H1 (cell line): ENCODE results near the gene ADGRF1. TPM values are rescaled to one million over a fixed set of nuclear protein-coding genes. Genes with fewer than 3 reads are reported as not detected.

Experiments used
- CTCF ChIA-PET: fragments of 300-600 bp; sonication (Branson Sonifier 250); formaldehyde crosslinking; loops from one replicate; lab custom pipeline; 2021; ENCODE audit not compliant: partially characterized antibody; lab: Charles Lee
- POLR2A ChIA-PET: fragments of 300-600 bp; sonication (Branson Sonifier 250); formaldehyde crosslinking; loops from one replicate; lab custom pipeline; 2021; ENCODE audit warnings: inconsistent platforms; ENCODE audit not compliant: partially characterized antibody; lab: Charles Lee
- DNase-seq, 2 experiments: peaks; one replicate each; pipeline versions ENCODE4 v3.0.0 to v3.0.0-alpha.2; 2010 to 2022; ENCODE audit warnings: low spot score in 2 of 2, low read depth in 1 of 2, mixed read lengths in 1 of 2
- FAIRE-seq: peaks from 2 replicates; lab custom pipeline; 2011; peaks lifted over from hg19 to GRCh38; lab: Jason Lieb, UNC
- H2AFZ ChIP-seq: 2 replicates; pipeline ENCODE4 v1.8.1; 2012; ENCODE audit warnings: low read length, inconsistent platforms
- H2AK5ac ChIP-seq: 2 replicates; pipeline ENCODE4 v1.6.1; 2013; ENCODE audit warnings: low read depth, low read length
- H2BK120ac ChIP-seq: replicated peaks from 2 replicates; pipeline ENCODE3; 2013; ENCODE audit warnings: low read depth, low read length, inconsistent platforms
- H2BK12ac ChIP-seq: 2 replicates; pipeline ENCODE4 v1.6.1; 2013; ENCODE audit warnings: low read depth, low read length
- H2BK15ac ChIP-seq: 2 replicates; pipeline ENCODE4 v1.6.1; 2013; ENCODE audit warnings: low read length
- H2BK20ac ChIP-seq: 2 replicates; pipeline ENCODE4 v1.6.1; 2013; ENCODE audit warnings: low read length
- H2BK5ac ChIP-seq: 2 replicates; pipeline ENCODE4 v1.6.1; 2013; ENCODE audit warnings: low read depth, low read length
- H3K14ac ChIP-seq: 2 replicates; pipeline ENCODE4 v1.6.1; 2013; ENCODE audit warnings: inconsistent platforms; ENCODE audit not compliant: insufficient read length
- H3K18ac ChIP-seq: 2 replicates; pipeline ENCODE4 v1.6.1; 2013; ENCODE audit warnings: low read length; ENCODE audit errors: extremely low read depth
- H3K23ac ChIP-seq: 2 replicates; pipeline ENCODE4 v1.6.1; 2013; ENCODE audit warnings: inconsistent platforms; ENCODE audit not compliant: insufficient read length
- H3K23me2 ChIP-seq: 2 replicates; pipeline ENCODE4 v1.6.1; 2013; ENCODE audit warnings: low read depth, low read length
- H3K27ac ChIP-seq: 2 replicates; pipeline ENCODE4 v1.6.1; 2011; ENCODE audit warnings: low read depth, low read length, inconsistent platforms
- H3K27me3 ChIP-seq, 4 experiments: replicated peaks in 1 of 4; 1 replicate in 1 of 4; 2 replicates in 3 of 4; pipeline versions ENCODE4 v1.6.1 to v1.8.1; 2011 to 2013; ENCODE audit warnings: low read length in 3 of 4, mild to moderate bottlenecking in 3 of 4, inconsistent platforms in 2 of 4, mixed read lengths in 2 of 4, moderate library complexity in 1 of 4; ENCODE audit not compliant: control insufficient read depth in 3 of 4, insufficient read depth in 3 of 4; ENCODE audit errors: extremely low read depth in 1 of 4
- H3K36me3 ChIP-seq, 4 experiments: 2 replicates each; pipeline versions ENCODE4 v1.6.1 to v1.8.1; 2011 to 2013; ENCODE audit warnings: mild to moderate bottlenecking in 4 of 4, low read length in 3 of 4, moderate library complexity in 2 of 4, control low read depth in 1 of 4, inconsistent platforms in 1 of 4; ENCODE audit not compliant: insufficient read depth in 4 of 4, control insufficient read depth in 2 of 4
- H3K4ac ChIP-seq: replicated peaks from 2 replicates; pipeline ENCODE3; 2013; ENCODE audit warnings: low read length, low read depth, mixed read lengths, inconsistent platforms; ENCODE audit not compliant: insufficient read length
- H3K4me1 ChIP-seq, 4 experiments: replicated peaks in 1 of 4; 1 replicate in 1 of 4; 2 replicates in 3 of 4; pipeline versions ENCODE4 v1.6.1 to v1.8.1; 2011 to 2013; ENCODE audit warnings: low read length in 3 of 4, inconsistent platforms in 2 of 4, mixed read lengths in 1 of 4; ENCODE audit not compliant: insufficient read depth in 4 of 4, control insufficient read depth in 3 of 4
- H3K4me2 ChIP-seq, 2 experiments: 2 replicates each; pipeline versions ENCODE4 v1.6.1 to v1.8.1; 2011 to 2013; ENCODE audit warnings: low read depth in 2 of 2, low read length in 2 of 2, control low read depth in 1 of 2, inconsistent platforms in 1 of 2, mild to moderate bottlenecking in 1 of 2; ENCODE audit not compliant: insufficient read depth in 1 of 2
- H3K4me3 ChIP-seq, 4 experiments: fragments of 200-600, 300-600 bp in 1 of 4; sonication (generic), shearing (Covaris generic), sonication (Bioruptor Twin) in 1 of 4; 2 replicates each; pipeline versions ENCODE4 v1.5.1 to v1.8.1; 2011 to 2016; ENCODE audit warnings: low read length in 4 of 4, low read depth in 3 of 4, control low read depth in 2 of 4, inconsistent platforms in 2 of 4, mild to moderate bottlenecking in 2 of 4, mixed read lengths in 1 of 4, moderate library complexity in 1 of 4; ENCODE audit not compliant: insufficient read depth in 2 of 4; ENCODE audit errors: extremely low read depth in 1 of 4
- H3K56ac ChIP-seq: replicated peaks from 2 replicates; pipeline ENCODE3; 2013; ENCODE audit warnings: low read depth, mild to moderate bottlenecking, mixed read lengths, low read length, inconsistent platforms; ENCODE audit not compliant: insufficient read length
- H3K79me1 ChIP-seq: 2 replicates; pipeline ENCODE4 v1.6.1; 2013; ENCODE audit warnings: low read depth, low read length, control low read depth
- H3K79me2 ChIP-seq, 2 experiments: 2 replicates each; pipeline versions ENCODE4 v1.6.1 to v1.8.1; 2012 to 2013; ENCODE audit warnings: low read length in 2 of 2, mild to moderate bottlenecking in 2 of 2, inconsistent platforms in 1 of 2; ENCODE audit not compliant: insufficient read depth in 2 of 2, control insufficient read depth in 1 of 2
- H3K9ac ChIP-seq, 4 experiments: replicated peaks in 1 of 4; 1 replicate in 1 of 4; 2 replicates in 3 of 4; pipeline versions ENCODE4 v1.6.1 to v1.8.1; 2011 to 2013; ENCODE audit warnings: low read depth in 3 of 4, low read length in 3 of 4, control low read depth in 2 of 4, mild to moderate bottlenecking in 2 of 4, moderate library complexity in 2 of 4, inconsistent platforms in 1 of 4; ENCODE audit errors: extremely low read depth in 1 of 4
- H3K9me3 ChIP-seq, 2 experiments: 2 replicates each; pipeline versions ENCODE4 v1.6.1 to v1.8.1; 2012 to 2013; ENCODE audit warnings: mild to moderate bottlenecking in 2 of 2, moderate library complexity in 2 of 2, control low read depth in 1 of 2, inconsistent platforms in 1 of 2, low read depth in 1 of 2, low read length in 1 of 2, mixed read lengths in 1 of 2; ENCODE audit not compliant: insufficient read depth in 2 of 2
- H4K20me1 ChIP-seq, 2 experiments: replicated peaks in 1 of 2; 2 replicates each; pipeline versions ENCODE3 to v1.8.1; 2011 to 2013; ENCODE audit warnings: inconsistent platforms in 2 of 2, low read length in 2 of 2, mild to moderate bottlenecking in 1 of 2; ENCODE audit not compliant: insufficient read depth in 2 of 2, control insufficient read depth in 1 of 2
- H4K5ac ChIP-seq: 2 replicates; pipeline ENCODE4 v1.6.1; 2013; ENCODE audit warnings: low read length, low read depth, mixed read lengths, inconsistent platforms; ENCODE audit not compliant: insufficient read length
- H4K8ac ChIP-seq: 2 replicates; pipeline ENCODE4 v1.8.0; 2013; ENCODE audit warnings: mild to moderate bottlenecking, moderate library complexity, low read length, inconsistent platforms; ENCODE audit not compliant: insufficient read depth; ENCODE audit errors: extremely low read depth
- H4K91ac ChIP-seq: replicated peaks from 2 replicates; pipeline ENCODE3; 2013; ENCODE audit warnings: low read length, mixed read lengths, inconsistent platforms; ENCODE audit not compliant: insufficient read length
- CBX5 ChIP-seq: fragments of 300-800, 300-1000 bp; sonication (generic); IDR thresholded peaks from 2 replicates; pipeline ENCODE4 v1.7.1; 2016; ENCODE audit warnings: antibody characterized with exemption, low read length, low read depth
- JUN ChIP-seq: IDR thresholded peaks from 2 replicates; pipeline ENCODE4 v1.6.1; 2011; ENCODE audit warnings: low read depth, mild to moderate bottlenecking, improper control_type of control experiment, low read length
- TAF7 ChIP-seq: optimal IDR thresholded peaks from 2 replicates; pipeline ENCODE3; 2011; ENCODE audit warnings: low read depth, mild to moderate bottlenecking, inconsistent platforms, low read length, moderate library complexity, borderline replicate concordance
- WGBS, 2 experiments: shearing (Covaris generic) in 1 of 2; methylation state at CpG; one replicate each; pipeline versions ENCODE4 v1.1.6 to v1.1.7; 2013 to 2015; ENCODE audit warnings: low lambda C conversion rate in 2 of 2, mixed read lengths in 2 of 2, inconsistent platforms in 1 of 2, low coverage in 1 of 2, missing lambda C conversion rate in 1 of 2; ENCODE audit not compliant: insufficient replicate concordance in 2 of 2, insufficient coverage in 1 of 2, insufficient read length in 1 of 2; ENCODE audit errors: extremely low coverage in 1 of 2, missing lambda C conversion rate in 1 of 2; 5-methylcytosine and 5-hydroxymethylcytosine counted together
- polyA plus RNA-seq, 7 experiments: library from polyadenylated mRNA; depleted of rRNA in 3 of 7; stranded (reverse) in 5 of 7; unstranded in 2 of 7; fragments of >200 nt in 5 of 7; fragments of 200-250 nt in 2 of 7; gene quantifications; 1 replicate in 5 of 7; 2 replicates in 1 of 7; 4 replicates in 1 of 7; pipeline versions ENCODE4 v1.2.1 to v1.2.3, GENCODE V29; 2011 to 2013; ENCODE audit warnings: missing spikeins in 2 of 7, mixed read lengths in 2 of 7
- total RNA-seq: library from RNA; stranded (reverse); fragmentation: NEBNext Ultra II Directional; extraction: Animal tissue kit (Norgen Biotek cat#: 25700); gene quantifications from 2 replicates; pipeline ENCODE4 v1.2.1, GENCODE V29; 2021

The ADGRF1 gene
- total and polyA plus RNA-seq, 2 of the 8 experiments (the other 6 are each of a cell fraction or from before 2014, with no cell fraction given) = not detected

DNA sequence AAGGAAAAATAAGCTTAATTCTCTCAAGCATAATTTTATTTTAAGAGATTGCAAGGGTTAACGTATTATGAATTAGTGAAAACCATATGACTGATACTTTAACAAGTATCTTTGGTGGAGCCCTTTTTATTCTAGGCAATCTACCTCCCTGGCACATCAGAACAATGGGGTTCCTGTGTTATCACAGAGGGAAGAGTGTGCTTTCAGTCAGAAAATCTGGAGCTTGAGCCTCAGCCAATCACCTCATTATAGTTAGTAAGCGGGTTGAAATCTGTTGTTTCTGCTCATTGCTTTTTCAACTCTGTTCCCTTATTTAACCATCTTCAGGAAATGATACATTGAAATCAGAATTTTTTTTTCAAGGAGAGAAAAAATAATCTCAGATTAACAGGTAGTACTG, 391 bp downstream of the ADGRF1 start:
- no peaks in the 10 kb centered on the region; the same call in 1 of the 2 replicates for H3K23me2 ChIP-seq
- ChIA-PET POLR2A (no interaction called here), CTCF (interaction anchor here (0.5 to 2.3 kb wide), 6 partner anchors 9 to 204 kb away, joined by 3 to 9 read pairs (median 5); no protein-coding TSS in a partner anchor)
- H4K8ac ChIP-seq = no peak overlapping the region
- H3K9ac ChIP-seq = no peak overlapping the region
- no peak overlapping the region for H3K23ac ChIP-seq
- no peak overlapping the region for H3K56ac ChIP-seq
- no peak overlapping the region for H2BK5ac ChIP-seq
- no peak overlapping the region for H2AFZ ChIP-seq
- peaks cover 0 to 3% (median 0%) of the 10 kb centered on the region in 4 experiments; a peak in 1 of 7 replicates for H3K4me1 ChIP-seq
- H3K4me3 ChIP-seq = no peak overlapping the region
- H3K18ac ChIP-seq = no peak overlapping the region
- FAIRE-seq (no peak), DNase-seq (no peak)
- no peak overlapping the region for H3K4me2 ChIP-seq
- H4K20me1 ChIP-seq = no peaks in the 10 kb centered on the region
- no peaks in the 10 kb centered on the region for H3K79me2 ChIP-seq
- no peak overlapping the region for H3K14ac ChIP-seq
- no peaks in the 10 kb centered on the region for H3K36me3 ChIP-seq
- H3K27me3 ChIP-seq = no peaks in the 10 kb centered on the region
- WGBS, 2 experiments = 93% methylated on average over 2 of the region's 2 CpGs; no CpG with 5 or more reads in 1 of the 2 experiments
- H3K79me1 ChIP-seq = no peaks in the 10 kb centered on the region
- no peak overlapping the region for H2AK5ac ChIP-seq
- no peak overlapping the region for H3K27ac ChIP-seq
- no peak overlapping the region for H4K91ac ChIP-seq
- no peak overlapping the region for H2BK20ac ChIP-seq
- H2BK120ac ChIP-seq = no peak overlapping the region
- H3K9me3 ChIP-seq = no peaks in the 10 kb centered on the region
- no peak overlapping the region for H2BK15ac ChIP-seq
- no peak overlapping the region for H3K4ac ChIP-seq
- H2BK12ac ChIP-seq = no peak overlapping the region
- H4K5ac ChIP-seq = no peak overlapping the region
- TF ChIP-seq CBX5 = no peak
- TF ChIP-seq JUN = no peak
- no peak for TF ChIP-seq TAF7
